ENCODE measurements around the gene TRAM2. TPM values are rescaled to one million over a fixed set of nuclear protein-coding genes. Genes with fewer than 3 reads are reported as not detected.

TRAM2 gene
- total RNA-seq, 2 donors from 2014 or later = 16.9 to 20.5 TPM

DNA sequence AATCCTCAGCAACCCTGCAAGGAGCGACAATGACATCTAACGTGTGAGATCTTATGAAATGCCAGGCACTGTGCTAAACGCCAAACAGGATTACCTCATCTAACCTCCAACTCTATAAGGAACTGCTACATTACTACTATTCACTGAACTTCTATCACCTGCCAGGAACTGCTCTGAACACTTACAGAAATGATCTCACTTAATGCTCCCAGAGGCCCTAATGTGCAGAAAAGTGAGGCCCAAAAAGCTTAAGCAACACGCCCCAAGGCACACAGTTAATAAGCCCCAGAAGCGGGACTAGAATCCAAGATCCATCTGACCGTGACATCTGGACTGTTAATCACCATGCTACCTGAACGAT, 28.5 kb downstream of the TRAM2 start:
- 89 to 96% methylated on average over 7 of the region's 7 CpGs for WGBS, 2 experiments (ENCODE audit: insufficient coverage in 1 of 2, insufficient read length in 1 of 2)
- no peak overlapping the region for H3K27ac Mint-ChIP-seq
- peaks cover 29% of the 10 kb centered on the region for H3K4me1 ChIP-seq (ENCODE audit: control insufficient read depth, insufficient read depth, low read length)

DNA sequence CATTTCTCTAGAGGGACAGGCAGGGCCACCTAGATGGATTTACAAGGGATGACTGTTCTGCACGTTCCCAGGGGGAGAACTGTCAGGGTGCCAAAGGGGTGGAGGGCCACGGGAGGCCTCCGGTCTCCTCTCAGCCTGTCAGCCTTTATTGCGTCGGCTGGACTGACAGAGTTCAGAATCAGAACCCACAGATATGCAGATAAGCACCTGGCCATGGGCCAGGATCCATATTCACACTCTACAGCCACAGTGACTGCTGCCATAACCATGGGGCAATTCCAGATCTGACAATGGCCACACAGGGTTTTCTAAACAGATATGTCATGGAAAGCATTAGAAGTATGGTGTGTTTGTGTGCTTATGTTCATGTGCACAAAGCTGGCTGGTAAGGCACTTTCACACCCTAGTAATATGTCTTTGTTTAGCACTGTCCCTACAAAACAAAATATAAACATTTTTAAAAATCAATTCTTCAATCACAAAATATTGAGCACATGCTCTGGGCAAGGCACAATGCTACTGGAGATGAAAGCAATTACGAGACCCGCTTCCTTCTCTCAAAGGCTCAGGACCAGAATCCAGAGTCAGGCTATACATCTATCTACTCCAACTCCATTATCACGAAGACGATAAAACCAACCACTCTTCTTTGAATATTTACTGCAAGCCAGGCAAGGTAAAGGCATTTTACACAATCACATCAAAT, 29.1 kb downstream of the TRAM2 start:
- Histone ChIP-seq H3K4me3 (ENCODE audit: low read length) (no peak overlapping the region), H3K27me3 (ENCODE audit: control insufficient read depth, insufficient read depth, low read length, poor library complexity, severe bottlenecking) (no peaks in the 10 kb centered on the region), H3K27ac (ENCODE audit: low read depth, low read length) (no peak overlapping the region), H3K9ac (ENCODE audit: extremely low read depth, low read length, poor library complexity, severe bottlenecking) (no peak overlapping the region), H3K4me1 (ENCODE audit: control insufficient read depth, insufficient read depth, low read length) (peaks cover 29% of the 10 kb centered on the region), H3K36me3 (ENCODE audit: control insufficient read depth, insufficient read depth, low read length) (no peaks in the 10 kb centered on the region), H3K9me3 (ENCODE audit: control insufficient read depth, low read length) (no peaks in the 10 kb centered on the region)
- Mint-ChIP-seq H3K9me3 (no peaks in the 10 kb centered on the region), H3K27ac (no peak overlapping the region), H3K36me3 (ENCODE audit: low read depth) (no peaks in the 10 kb centered on the region), H3K4me3 (no peak overlapping the region), H3K4me1 (peaks cover 63% of the 10 kb centered on the region), H3K27me3 (ENCODE audit: insufficient read depth) (no peaks in the 10 kb centered on the region)
- 93 to 95% methylated on average over 9 of the region's 9 CpGs for WGBS, 2 experiments (ENCODE audit: insufficient coverage in 1 of 2, insufficient read length in 1 of 2)
- TF ChIP-seq, protein P1, sequence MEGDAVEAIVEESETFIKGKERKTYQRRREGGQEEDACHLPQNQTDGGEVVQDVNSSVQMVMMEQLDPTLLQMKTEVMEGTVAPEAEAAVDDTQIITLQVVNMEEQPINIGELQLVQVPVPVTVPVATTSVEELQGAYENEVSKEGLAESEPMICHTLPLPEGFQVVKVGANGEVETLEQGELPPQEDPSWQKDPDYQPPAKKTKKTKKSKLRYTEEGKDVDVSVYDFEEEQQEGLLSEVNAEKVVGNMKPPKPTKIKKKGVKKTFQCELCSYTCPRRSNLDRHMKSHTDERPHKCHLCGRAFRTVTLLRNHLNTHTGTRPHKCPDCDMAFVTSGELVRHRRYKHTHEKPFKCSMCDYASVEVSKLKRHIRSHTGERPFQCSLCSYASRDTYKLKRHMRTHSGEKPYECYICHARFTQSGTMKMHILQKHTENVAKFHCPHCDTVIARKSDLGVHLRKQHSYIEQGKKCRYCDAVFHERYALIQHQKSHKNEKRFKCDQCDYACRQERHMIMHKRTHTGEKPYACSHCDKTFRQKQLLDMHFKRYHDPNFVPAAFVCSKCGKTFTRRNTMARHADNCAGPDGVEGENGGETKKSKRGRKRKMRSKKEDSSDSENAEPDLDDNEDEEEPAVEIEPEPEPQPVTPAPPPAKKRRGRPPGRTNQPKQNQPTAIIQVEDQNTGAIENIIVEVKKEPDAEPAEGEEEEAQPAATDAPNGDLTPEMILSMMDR (conservative IDR thresholded peaks at IDR 0.05) = no peak
- DNase-seq = no peak

More for the DNA sequence above, 28.5 kb downstream of the TRAM2 start:
- H3K27me3 Mint-ChIP-seq (ENCODE audit: insufficient read depth) = no peaks in the 10 kb centered on the region
- no peak overlapping the region for H3K9ac ChIP-seq (ENCODE audit: extremely low read depth, low read length, poor library complexity, severe bottlenecking)
- TF ChIP-seq, protein P1 (conservative IDR thresholded peaks at IDR 0.05) = no peak
- H3K4me1 Mint-ChIP-seq = peaks cover 64% of the 10 kb centered on the region
- no peaks in the 10 kb centered on the region for H3K9me3 ChIP-seq (ENCODE audit: control insufficient read depth, low read length)
- H3K4me3 ChIP-seq (ENCODE audit: low read length) = no peak overlapping the region
- no peaks in the 10 kb centered on the region for H3K36me3 ChIP-seq (ENCODE audit: control insufficient read depth, insufficient read depth, low read length)
- DNase-seq = no peak
- H3K9me3 Mint-ChIP-seq = no peaks in the 10 kb centered on the region
- no peak overlapping the region for H3K27ac ChIP-seq (ENCODE audit: low read depth, low read length)
- H3K36me3 Mint-ChIP-seq (ENCODE audit: low read depth) = no peaks in the 10 kb centered on the region
- H3K4me3 Mint-ChIP-seq = no peak overlapping the region
- no peaks in the 10 kb centered on the region for H3K27me3 ChIP-seq (ENCODE audit: control insufficient read depth, insufficient read depth, low read length, poor library complexity, severe bottlenecking)

DNA sequence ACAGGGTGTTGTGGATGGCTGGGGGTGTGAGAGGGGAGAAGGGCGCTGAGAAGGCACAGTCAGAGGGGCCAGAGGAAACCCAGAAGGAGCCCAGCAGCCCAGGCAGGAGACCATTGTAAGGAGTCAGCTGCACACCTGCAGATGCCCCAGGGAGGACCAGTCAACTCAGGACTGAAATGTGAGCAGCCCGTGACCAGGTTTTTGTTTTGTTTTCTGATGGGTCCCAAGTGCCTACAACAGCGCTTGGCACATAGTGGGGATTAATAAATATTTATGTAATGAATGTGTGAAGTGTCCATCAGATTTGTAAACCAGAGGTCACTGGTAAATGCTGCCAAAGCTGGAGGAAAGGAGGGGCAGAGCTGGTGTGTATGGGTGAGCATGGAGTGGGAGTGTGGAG, 30.2 kb downstream of the TRAM2 start:
- TF ChIP-seq, protein P1 (conservative IDR thresholded peaks at IDR 0.05) = no peak
- Histone ChIP-seq H3K9ac (ENCODE audit: extremely low read depth, low read length, poor library complexity, severe bottlenecking) (no peak overlapping the region), H3K27ac (ENCODE audit: low read depth, low read length) (no peak overlapping the region), H3K9me3 (ENCODE audit: control insufficient read depth, low read length) (no peaks in the 10 kb centered on the region), H3K36me3 (ENCODE audit: control insufficient read depth, insufficient read depth, low read length) (no peaks in the 10 kb centered on the region), H3K4me1 (ENCODE audit: control insufficient read depth, insufficient read depth, low read length) (peaks cover 21% of the 10 kb centered on the region), H3K27me3 (ENCODE audit: control insufficient read depth, insufficient read depth, low read length, poor library complexity, severe bottlenecking) (no peaks in the 10 kb centered on the region), H3K4me3 (ENCODE audit: low read length) (no peak overlapping the region)
- Mint-ChIP-seq H3K9me3 (no peaks in the 10 kb centered on the region), H3K27ac (no peak overlapping the region), H3K4me1 (peaks cover 58% of the 10 kb centered on the region), H3K36me3 (ENCODE audit: low read depth) (no peaks in the 10 kb centered on the region), H3K4me3 (no peak overlapping the region), H3K27me3 (ENCODE audit: insufficient read depth) (no peaks in the 10 kb centered on the region)
- no peak for DNase-seq
- WGBS, 2 experiments (ENCODE audit: insufficient coverage in 1 of 2, insufficient read length in 1 of 2) = 92 to 95% methylated on average over 3 of the region's 3 CpGs
